ENCODE data around the gene ARL3.

DNA sequence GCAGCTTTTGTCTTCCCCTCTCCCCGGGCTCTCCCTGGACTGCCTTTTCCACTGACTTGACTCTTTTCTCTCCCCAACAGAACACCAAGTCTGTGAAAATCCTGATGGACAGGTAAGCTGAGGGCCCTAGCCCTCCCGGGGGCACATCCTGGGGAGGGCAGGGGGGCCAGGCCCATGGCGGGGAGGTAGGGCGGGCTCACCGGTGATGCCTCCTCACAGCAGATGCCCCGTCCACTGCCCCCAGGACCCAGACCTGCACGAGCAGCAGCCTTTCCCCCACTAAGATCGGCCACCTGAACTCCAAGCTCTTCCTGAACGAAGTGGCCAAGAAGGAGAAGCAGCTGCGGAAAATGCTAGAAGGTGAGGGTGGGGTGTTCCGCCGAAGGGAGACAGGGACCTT is 58.2 kb downstream of the ARL3 start:
- TF ChIP-seq POLR2A (IDR thresholded peaks at IDR 0.05; ENCODE audit: low read depth, low read length) (no peak), TAF1 (IDR thresholded peaks at IDR 0.05; ENCODE audit: low read depth, low read length) (no peak), POLR2AphosphoS5 (IDR thresholded peaks at IDR 0.05; ENCODE audit: low read depth, low read length) (no peak), PAX5 (IDR thresholded peaks at IDR 0.05; ENCODE audit: insufficient read depth, low read length, severe bottlenecking) (no peak)
